Measurements from ENCODE around the gene TTC33. TPM values are rescaled to one million over a fixed set of nuclear protein-coding genes. Genes with fewer than 3 reads are reported as not detected.

TTC33 gene
- total and polyA plus RNA-seq, 2 of the 4 experiments (the other 2 are of a cell fraction): 3.1 to 8.1 TPM

GRCh38 chr5:40798012-40798800 lies 42.4 kb upstream of the TTC33 start, which contains the start of gene PRKAA1:
Gene PRKAA1, minus strand, starts transcription at chr5:40798374. Its CDS starts 185 bp downstream, at chr5:40798189.
- peak within 1 kb of the TSS; percentile 89 for H4K5ac ChIP-seq (ENCODE audit: low read depth, low read length)
- DNase-seq (peak; percentile 83), ATAC-seq (ENCODE audit: low read depth) (peak; percentile 93)
- H3K36me3 ChIP-seq (ENCODE audit: control insufficient read depth, insufficient read depth, low read length): peaks cover 2% of the 10 kb centered on the region
- intact Hi-C loops (cut with micrococcal nuclease): no loop called here
- CTCF ChIA-PET: interaction anchor here (0.6 to 1.2 kb wide), 4 partner anchors 10 to 49 kb away, joined by 3 to 5 read pairs (median 3); no protein-coding TSS in a partner anchor
- 0% methylated on average over 11 of the region's 70 CpGs; no CpG with 5 or more reads in 1 of the 2 experiments for WGBS, 2 experiments (ENCODE audit: extremely low coverage in 2 of 2, insufficient read length in 1 of 2)
- peak within 1 kb of the TSS; percentile 97 for H2AFZ ChIP-seq (replicated peaks; ENCODE audit: low read length, poor library complexity)
- in situ Hi-C loops (cut with MboI; ENCODE audit: low sequenced_read_pairs): no loop called here
- peak within 1 kb of the TSS; percentile 98 for H3K4me3 ChIP-seq (ENCODE audit: insufficient read depth, low read depth, low read length)
- POLR2A ChIA-PET (ENCODE audit: unreplicated experiment): interaction anchor here (0.6 to 0.8 kb wide), 4 partner anchors 43 to 847 kb away, joined by 3 to 28 read pairs (median 6); partner anchors contain the start of gene CARD6
- peak within 1 kb of the TSS; percentile 95 for H3K18ac ChIP-seq (ENCODE audit: low read depth, low read length)
- peaks cover 2% of the 10 kb centered on the region; the same call in 1 of the 2 replicates for H3K4me1 ChIP-seq (ENCODE audit: control insufficient read depth, insufficient read depth, low read length)
- peak within 1 kb of the TSS; percentile 100 for H3K27ac ChIP-seq (ENCODE audit: insufficient read depth, low read length)
- peak within 1 kb of the TSS; percentile 92 for H2BK20ac ChIP-seq (ENCODE audit: low read depth, low read length)
- peak within 1 kb of the TSS; percentile 87 for H4K91ac ChIP-seq (ENCODE audit: insufficient read depth, low read depth, low read length)
- H3K23ac ChIP-seq (ENCODE audit: low read depth, low read length): peak within 1 kb of the TSS; percentile 99
- peaks cover 40% of the 10 kb centered on the region for H4K20me1 ChIP-seq (ENCODE audit: insufficient read depth, low read length)
- peak within 1 kb of the TSS; percentile 90 for H2AK9ac ChIP-seq (replicated peaks; ENCODE audit: low read depth, low read length, poor library complexity)
- peaks cover 3% of the 10 kb centered on the region; the same call in 1 of the 2 replicates for H3K9me1 ChIP-seq (ENCODE audit: insufficient read depth, low read length)
- peak within 1 kb of the TSS; percentile 97 for H3K56ac ChIP-seq (ENCODE audit: extremely low read depth, insufficient read depth, low read length)
- BruUV-seq (replicated peaks): TSS peak; percentile 95
- peak within 1 kb of the TSS; percentile 86 for H2BK120ac ChIP-seq (ENCODE audit: low read depth, low read length)
- no peaks in the 10 kb centered on the region for H3K9me3 ChIP-seq (ENCODE audit: control insufficient read depth, insufficient read depth, low read length)
- dilution Hi-C loops (cut with HindIII; ENCODE audit: low sequenced_read_pairs, unreplicated experiment): no loop called here
- H2BK15ac ChIP-seq (ENCODE audit: low read depth, low read length): peak within 1 kb of the TSS; percentile 64; the same call in 1 of the 3 replicates
- H3K27me3 ChIP-seq (ENCODE audit: control insufficient read depth, insufficient read depth, low read length): no peaks in the 10 kb centered on the region
- peak within 1 kb of the TSS; percentile 96 for H3K4ac ChIP-seq (ENCODE audit: low read depth, low read length)
- H4K8ac ChIP-seq (ENCODE audit: low read depth in 2 of 2, low read length in 2 of 2): peak within 1 kb of the TSS; percentile 66 to 97
- H3K9ac ChIP-seq (ENCODE audit: low read depth, low read length): peak within 1 kb of the TSS; percentile 100
- no peak for TF ChIP-seq MAFK (IDR thresholded peaks at IDR 0.05; ENCODE audit: low read depth, low read length)
- TF ChIP-seq POLR2A (IDR thresholded peaks at IDR 0.05; ENCODE audit: low read depth, low read length): peak; percentile 74; the same call in 1 of the 2 replicates
- peak; percentile 46 for TF ChIP-seq RAD21 (IDR thresholded peaks at IDR 0.05; ENCODE audit: low read length)
- no peak for TF ChIP-seq ELK1 (IDR thresholded peaks at IDR 0.05; ENCODE audit: borderline replicate concordance, low read depth, low read length)
- TF ChIP-seq CTCF (conservative IDR thresholded peaks at IDR 0.05; ENCODE audit: low read depth, low read length): peak; percentile 73
- TF ChIP-seq FOS (IDR thresholded peaks at IDR 0.05; ENCODE audit: low read depth, low read length): no peak
- TF ChIP-seq MAZ (IDR thresholded peaks at IDR 0.05; ENCODE audit: borderline replicate concordance, low read depth, low read length): peak; percentile 70; the same call in 1 of the 2 replicates
- TF ChIP-seq SMC3 (IDR thresholded peaks at IDR 0.05; ENCODE audit: low read depth, low read length): peak; percentile 28
- no peak for TF ChIP-seq CHD1 (IDR thresholded peaks at IDR 0.05; ENCODE audit: low read depth, low read length)
- peak; percentile 18; the same call in 1 of the 2 replicates for TF ChIP-seq BHLHE40 (IDR thresholded peaks at IDR 0.05; ENCODE audit: low read depth, low read length)
- no peak for TF ChIP-seq RFX5 (IDR thresholded peaks at IDR 0.05; ENCODE audit: low read depth, low read length)
- TF ChIP-seq MXI1 (IDR thresholded peaks at IDR 0.05; ENCODE audit: borderline replicate concordance, low read depth, low read length): peak; percentile 53; the same call in 1 of the 2 replicates
- peaks cover 0 to 30% of the 10 kb centered on the region in 2 experiments; a peak in 2 of 4 replicates for H3K79me1 ChIP-seq (ENCODE audit: low read depth in 1 of 2, low read length in 2 of 2)
- peak within 1 kb of the TSS; percentile 93 for H2BK5ac ChIP-seq (ENCODE audit: low read depth, low read length, poor library complexity, severe bottlenecking)
- H3K4me2 ChIP-seq (ENCODE audit: low read depth, low read length): peak within 1 kb of the TSS; percentile 96
- peak within 1 kb of the TSS; percentile 80 for H2AK5ac ChIP-seq (ENCODE audit: low read depth, low read length)
- H3K14ac ChIP-seq (replicated peaks; ENCODE audit: low read depth, low read length): peak within 1 kb of the TSS; percentile 98

Data from IMR-90 (cell line).